Measurements from ENCODE around the gene GGT1. TPM values are rescaled to one million over a fixed set of nuclear protein-coding genes. Genes with fewer than 3 reads are reported as not detected.
"Not testable (repeated sequence)": the region's sequence is repeated elsewhere in the genome, so short reads cannot be mapped to it uniquely, and the experiment has no call there.

GGT1 gene
- total RNA-seq, 1 donor from 2014 or later = 208 TPM

GRCh38 chr22:24599958-24600715 is 2.9 kb upstream of the GGT1 start:
- not testable (repeated sequence) for DNase-seq (ENCODE audit: low spot score)

- peak; percentile 86 for DNase-seq (ENCODE audit: low spot score)
These were observed 1.5 kb upstream of the GGT1 start for GRCh38 chr22:24601217-24602104.

GRCh38 chr22:24602105-24602749 is 766 bp upstream of the GGT1 start:
- not testable (repeated sequence) for DNase-seq (ENCODE audit: low spot score)

GRCh38 chr22:24603770-24604629 is 1.0 kb downstream of the GGT1 start:
- DNase-seq (ENCODE audit: low spot score) = not testable (repeated sequence)

- DNase-seq (ENCODE audit: low spot score) = not testable (repeated sequence)
These were observed 3.3 kb downstream of the GGT1 start for GRCh38 chr22:24606340-24606739.

- DNase-seq (ENCODE audit: low spot score) = peak; percentile 75
These were observed 4.5 kb downstream of the GGT1 start for GRCh38 chr22:24607429-24607983.

GRCh38 chr22:24608327-24608726 is 5.3 kb downstream of the GGT1 start:
- DNase-seq (ENCODE audit: low spot score) = not testable (repeated sequence)

- not testable (repeated sequence) for DNase-seq (ENCODE audit: low spot score)
These were observed 6.9 kb downstream of the GGT1 start for GRCh38 chr22:24609888-24610287.

GRCh38 chr22:24614794-24615193 is 11.8 kb downstream of the GGT1 start:
- DNase-seq (ENCODE audit: low spot score) = not testable (repeated sequence)

- DNase-seq (ENCODE audit: low spot score) = not testable (repeated sequence)
These were observed 18.3 kb downstream of the GGT1 start for GRCh38 chr22:24621244-24621643.

GRCh38 chr22:24622596-24622995 is 19.6 kb downstream of the GGT1 start:
- DNase-seq (ENCODE audit: low spot score) = not testable (repeated sequence)

- DNase-seq (ENCODE audit: low spot score) = not testable (repeated sequence)
These were observed 24.9 kb downstream of the GGT1 start for GRCh38 chr22:24627911-24628310.

GRCh38 chr22:24629069-24629468 is 26.1 kb downstream of the GGT1 start:
- DNase-seq (ENCODE audit: low spot score) = not testable (repeated sequence)

- DNase-seq (ENCODE audit: low spot score) = not testable (repeated sequence)
These were observed 27.9 kb downstream of the GGT1 start for GRCh38 chr22:24630812-24631427.

- DNase-seq (ENCODE audit: low spot score) = not testable (repeated sequence)
These were observed 28.6 kb downstream of the GGT1 start for GRCh38 chr22:24631430-24632122.

GRCh38 chr22:24632642-24633041 is 29.6 kb downstream of the GGT1 start:
- not testable (repeated sequence) for DNase-seq (ENCODE audit: low spot score)

GRCh38 chr22:24633231-24634023 is 30.4 kb downstream of the GGT1 start:
- not testable (repeated sequence) for DNase-seq (ENCODE audit: low spot score)

- not testable (repeated sequence) for DNase-seq (ENCODE audit: low spot score)
These were observed 31.9 kb downstream of the GGT1 start for GRCh38 chr22:24634776-24635389.
